Esophagus squamous epithelium (tissue), 4 donors: Measurements from ENCODE around the gene BRD1.

Experiments used
- CTCF ChIP-seq, 6 experiments: fragments of 450-650 bp in 4 of 6; fragments of 200-600 bp in 2 of 6; sonication (generic) in 2 of 6; IDR thresholded peaks; one replicate each; pipeline ENCODE4 v1.5.1; 2016 to 2019; ENCODE audit warnings: antibody characterized with exemption in 6 of 6, mild to moderate bottlenecking in 4 of 6, moderate library complexity in 4 of 6
- POLR2A ChIP-seq, 4 donors: fragments of 450-650 bp; IDR thresholded peaks; one replicate each; pipeline ENCODE4 v1.6.1; 2017; ENCODE audit warnings: antibody characterized with exemption in 4 of 4, mild to moderate bottlenecking in 4 of 4, moderate library complexity in 3 of 4

- no peak for TF ChIP-seq CTCF (IDR thresholded peaks at IDR 0.05)
- TF ChIP-seq POLR2A (IDR thresholded peaks at IDR 0.05): no peak
These were observed 311 bp downstream of the BRD1 start for GRCh38 chr22:49827271-49827852.
